Heart right ventricle (tissue), 16 donors: Measurements from ENCODE around the gene LRRC59. TPM values are rescaled to one million over a fixed set of nuclear protein-coding genes. Genes with fewer than 3 reads are reported as not detected.

Experiments used
- ATAC-seq, 8 donors: fragments of 200-7000 bp; cut with Tn5 transposase; one replicate each; pipeline ENCODE4 v1.9.1; 2020; ENCODE audit warnings: mild to moderate bottlenecking in 8 of 8, moderate library complexity in 8 of 8, moderate number of reproducible peaks in 1 of 8
- DNase-seq, 2 donors: peaks; one replicate each; pipeline ENCODE4 v3.0.0-alpha.2; 2020
- H3K27ac ChIP-seq, 10 donors: fragments of 200-600 bp; sonication (generic) in 2 of 10; one replicate each; pipeline versions ENCODE4 v1.5.0 to v1.8.0; 2020 to 2022; ENCODE audit warnings: mild to moderate bottlenecking in 3 of 10
- H3K27me3 ChIP-seq, 7 donors: fragments of 200-600 bp; one replicate each; pipeline ENCODE4 v1.8.0; 2021 to 2022; ENCODE audit warnings: mild to moderate bottlenecking in 2 of 7
- H3K36me3 ChIP-seq, 9 donors: fragments of 200-600 bp; sonication (generic) in 1 of 9; one replicate each; pipeline versions ENCODE4 v1.5.0 to v1.8.0; 2020 to 2022; ENCODE audit warnings: mild to moderate bottlenecking in 2 of 9
- H3K4me1 ChIP-seq, 9 donors: fragments of 200-600 bp; sonication (generic) in 1 of 9; one replicate each; pipeline versions ENCODE4 v1.5.0 to v1.8.0; 2020 to 2022; ENCODE audit warnings: mild to moderate bottlenecking in 4 of 9
- H3K4me3 ChIP-seq, 10 donors: fragments of 200-600 bp; sonication (generic) in 2 of 10; one replicate each; pipeline versions ENCODE4 v1.5.0 to v1.8.0; 2020 to 2022; ENCODE audit warnings: mild to moderate bottlenecking in 7 of 10, moderate library complexity in 2 of 10
- H3K9me3 ChIP-seq, 11 donors: fragments of 200-600 bp in 10 of 11; sonication (generic) in 2 of 11; one replicate each; pipeline versions ENCODE4 v1.5.0 to v1.8.0; 2013 to 2022; ENCODE audit warnings: mild to moderate bottlenecking in 2 of 11, control low read depth in 1 of 11, moderate library complexity in 1 of 11
- WGBS, 2 donors: extraction: QIAGEN DNeasy Blood & Tissue Kit; methylation state at CpG; one replicate each; pipeline ENCODE4 v1.1.7; 2013; ENCODE audit warnings: inconsistent platforms in 1 of 2; 5-methylcytosine and 5-hydroxymethylcytosine counted together
- intact Hi-C, 10 donors: fragments of 100-400 bp; cut with DNase I; formaldehyde crosslinking; loops; one replicate each; pipeline versions ENCODE4 v1.11.1 to v1.14.2; 2022
- polyA plus RNA-seq, 2 donors: library from polyadenylated mRNA; stranded (reverse); fragments of 200-250 nt; gene quantifications; one replicate each; pipeline ENCODE4 v1.2.3, GENCODE V29; 2013
- total RNA-seq, 10 donors: library from RNA; stranded (reverse); fragmentation: NEBNext Ultra II Directional in 3 of 10; extraction: Animal tissue kit (Norgen Biotek cat#: 25700) in 3 of 10; gene quantifications; one replicate each; pipeline versions ENCODE4 v1.2.1 to v1.2.4, GENCODE V29; 2021 to 2023
- TF ChIP-seq, protein P1 (sequence below), 9 donors: fragments of 200-600 bp; sonication (generic) in 2 of 9; IDR thresholded peaks; one replicate each; pipeline versions ENCODE4 v1.5.0 to v1.8.0; 2021 to 2022; ENCODE audit warnings: antibody characterized with exemption in 9 of 9, mild to moderate bottlenecking in 5 of 9, moderate library complexity in 1 of 9
- donor health status: Arrhythmogenic right ventricular cardiomyopathy.
- donor health status: ischemic (EF 13 %, LVEDD 7.1; RV severe dilation, severe dysfunction).
- donor health status: healthy with polysubstance abuse.
- donor health status: DM: no; HTN: yes; CAD: no.
- donor health status: DM: no; HTN: no; CAD: no.
- donor health status: ischemic (EF 25% LVEDD 6.9; RV normal size, moderate dysfunction).
- donor health status: ischemic (EF 25% LVEDD 5.7; RV mildly dilated, moderate dysfunction).
- donor health status: healthy.
- donor health status: DM: yes; HTN: yes; CAD: no.
- donor health status: Ischemic cardiomyopathy.
- donor health status: ischemic (EF 35%, LVEDD 5.7; RV mildly dilated, moderate dysfunction).
- donor health status: nonischemic (EF 11% LVEDD 7.7; RV severe dilation, severe dysfunction).
- donor health status: DM: yes; HTN: yes; CAD: no.
- donor health status: PGD.
- donor health status: ischemic (EF 29% LVEDD 5.4; RV normal size, mild dysfunction).
- donor health status: nonischemic (EF 23%, LVEDD 6.1; RV moderate dilation, normal function).

Gene LRRC59
- total and polyA plus RNA-seq, 12 donors = 11.4 to 83.1 (median 24.7) TPM

- Histone ChIP-seq H3K4me1 (peaks cover 0 to 44% (median 10%) of the 10 kb centered on the region in 9 donors), H3K27ac (no peak overlapping the region), H3K4me3 (no peak overlapping the region), H3K27me3 (no peaks in the 10 kb centered on the region), H3K36me3 (peaks cover 0 to 69% (median 39%) of the 10 kb centered on the region in 9 donors), H3K9me3 (no peaks in the 10 kb centered on the region)
- TF ChIP-seq, protein P1, sequence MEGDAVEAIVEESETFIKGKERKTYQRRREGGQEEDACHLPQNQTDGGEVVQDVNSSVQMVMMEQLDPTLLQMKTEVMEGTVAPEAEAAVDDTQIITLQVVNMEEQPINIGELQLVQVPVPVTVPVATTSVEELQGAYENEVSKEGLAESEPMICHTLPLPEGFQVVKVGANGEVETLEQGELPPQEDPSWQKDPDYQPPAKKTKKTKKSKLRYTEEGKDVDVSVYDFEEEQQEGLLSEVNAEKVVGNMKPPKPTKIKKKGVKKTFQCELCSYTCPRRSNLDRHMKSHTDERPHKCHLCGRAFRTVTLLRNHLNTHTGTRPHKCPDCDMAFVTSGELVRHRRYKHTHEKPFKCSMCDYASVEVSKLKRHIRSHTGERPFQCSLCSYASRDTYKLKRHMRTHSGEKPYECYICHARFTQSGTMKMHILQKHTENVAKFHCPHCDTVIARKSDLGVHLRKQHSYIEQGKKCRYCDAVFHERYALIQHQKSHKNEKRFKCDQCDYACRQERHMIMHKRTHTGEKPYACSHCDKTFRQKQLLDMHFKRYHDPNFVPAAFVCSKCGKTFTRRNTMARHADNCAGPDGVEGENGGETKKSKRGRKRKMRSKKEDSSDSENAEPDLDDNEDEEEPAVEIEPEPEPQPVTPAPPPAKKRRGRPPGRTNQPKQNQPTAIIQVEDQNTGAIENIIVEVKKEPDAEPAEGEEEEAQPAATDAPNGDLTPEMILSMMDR (IDR thresholded peaks at IDR 0.05) = no peak
- WGBS, 2 donors = 60 to 64% methylated on average over 8 of the region's 8 CpGs
- no peak for DNase-seq
- ATAC-seq = peak in 2 of 8 donors; percentile 2 to 3
- intact Hi-C loops = loop anchor here in 2 of 10 donors (10.0 kb wide), 2 partner anchors 101 to 111 kb away; partner anchors contain the start of genes CHAD (in 1 of the 2) and RSAD1 (in 1 of the 2)
Measured at GRCh38 chr17:50363217-50364060, 33.9 kb downstream of the LRRC59 start.

DNA sequence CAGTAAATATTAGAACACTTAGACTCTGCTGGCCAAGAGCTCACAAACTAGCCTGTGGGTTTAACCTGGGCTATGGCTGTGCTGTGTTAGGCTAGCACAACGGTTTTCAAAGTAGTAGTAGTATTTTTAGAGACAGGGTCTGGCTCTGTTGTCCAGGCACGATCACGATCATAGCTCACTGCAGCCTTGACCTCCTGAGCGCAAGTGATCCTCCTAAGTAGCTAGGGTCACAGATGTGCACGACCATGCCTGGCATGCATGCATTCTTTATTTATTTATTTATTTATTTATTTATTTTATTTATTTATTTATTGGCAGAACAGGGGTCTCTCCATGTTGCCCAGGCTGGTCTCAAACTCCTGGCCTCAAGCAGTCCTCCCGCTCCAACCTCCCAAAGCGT, 34.7 kb downstream of the LRRC59 start:
- ATAC-seq (no peak), DNase-seq (no peak)
- no peaks in the 10 kb centered on the region for H3K9me3 ChIP-seq
- TF ChIP-seq, protein P1 (IDR thresholded peaks at IDR 0.05) = no peak
- WGBS, 2 donors = 72 to 78% methylated on average over 7 of the region's 7 CpGs
- H3K4me1 ChIP-seq = peaks cover 0 to 44% (median 10%) of the 10 kb centered on the region in 9 donors
- peak overlapping the region in 1 of 10 donors; percentile 26 for H3K27ac ChIP-seq
- intact Hi-C loops = loop anchor here in 2 of 10 donors (10.0 kb wide), 2 partner anchors 102 to 112 kb away; partner anchors contain the start of genes CHAD (in 1 of the 2) and RSAD1 (in 1 of the 2)
- H3K4me3 ChIP-seq = no peak overlapping the region
- no peaks in the 10 kb centered on the region for H3K27me3 ChIP-seq
- H3K36me3 ChIP-seq = peaks cover 0 to 69% (median 37%) of the 10 kb centered on the region in 9 donors

DNA sequence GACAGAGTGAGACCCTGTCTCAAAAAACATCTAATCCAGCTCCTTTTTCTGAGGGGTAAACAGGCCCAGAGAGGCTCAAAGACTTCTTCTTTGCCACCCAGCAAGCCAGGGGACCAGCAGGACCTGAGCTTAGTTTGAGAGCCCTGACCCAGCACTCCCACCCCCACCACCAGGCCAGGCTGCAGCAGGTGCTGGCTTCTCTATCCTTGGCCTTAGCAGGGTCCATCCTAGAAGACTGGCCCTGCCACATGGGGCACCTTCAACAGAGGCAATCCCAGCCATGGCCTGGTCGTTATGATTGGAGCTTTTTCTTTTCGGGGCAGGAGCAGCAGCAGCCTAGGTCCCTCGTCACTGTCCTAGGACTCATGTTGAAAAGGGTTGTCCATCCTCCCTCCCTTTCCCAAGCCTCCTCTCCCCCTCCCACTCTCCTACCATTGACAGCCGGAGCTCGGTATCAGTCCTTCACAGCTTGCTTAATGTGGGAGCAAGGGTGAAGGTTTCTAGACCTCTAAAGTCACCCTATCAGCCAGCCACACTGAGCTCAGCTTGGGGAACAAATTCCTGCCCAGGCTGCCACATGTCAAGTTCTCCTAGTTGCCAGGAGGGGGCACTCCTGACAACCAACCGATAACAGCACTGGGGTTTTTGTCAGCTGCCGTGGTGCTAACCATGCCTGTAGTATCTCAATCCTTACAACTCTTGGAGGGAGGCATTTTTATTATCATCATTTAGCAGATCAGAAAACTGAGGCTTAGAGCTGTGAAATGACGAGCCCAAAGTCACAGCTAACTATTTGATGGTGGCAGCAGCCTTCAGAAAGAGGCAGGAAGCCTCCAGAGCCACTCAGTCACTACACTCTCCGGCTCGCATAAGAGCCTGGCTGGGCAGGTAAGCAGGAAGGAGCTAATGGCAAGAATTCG, 35.5 kb downstream of the LRRC59 start:
- Histone ChIP-seq H3K4me3 (no peak overlapping the region), H3K9me3 (no peaks in the 10 kb centered on the region), H3K36me3 (peaks cover 0 to 69% (median 32%) of the 10 kb centered on the region in 9 donors), H3K27me3 (no peaks in the 10 kb centered on the region), H3K4me1 (peaks cover 0 to 44% (median 10%) of the 10 kb centered on the region in 9 donors), H3K27ac (peak overlapping the region in 1 of 10 donors; percentile 26)
- WGBS, 2 donors = 36 to 37% methylated on average over 11 of the region's 11 CpGs
- ATAC-seq = peak in 6 of 8 donors; percentile 40 to 72 (median 60)
- TF ChIP-seq, protein P1 (IDR thresholded peaks at IDR 0.05) = peak; percentile 51 to 77 (median 71)
- peak in 1 of 2 donors; percentile 47 for DNase-seq
- intact Hi-C loops = loop anchor here in 2 of 10 donors (10.0 kb wide), 2 partner anchors 103 to 113 kb away; partner anchors contain the start of genes CHAD (in 1 of the 2) and RSAD1 (in 1 of the 2)
